Tibial artery (tissue), 4 donors: ENCODE results near the gene ADNP2.

ENCODE experiments used
- DNase-seq, 2 donors: peaks; one replicate each; pipeline ENCODE4 v3.0.0-alpha.2; 2019
- H3K27ac ChIP-seq, 2 donors: fragments of 200-600 bp; sonication (generic) in 1 of 2; 1 replicate in 1 of 2; 2 replicates in 1 of 2; pipeline ENCODE4 v1.5.1; 2018 to 2019; ENCODE audit warnings: mild to moderate bottlenecking in 1 of 2
- H3K27me3 ChIP-seq, 2 donors: fragments of 200-600 bp; sonication (generic) in 1 of 2; one replicate each; pipeline versions ENCODE4 v1.5.1 to v1.6.0; 2016 to 2019
- H3K36me3 ChIP-seq, 3 donors: fragments of 200-600 bp; sonication (generic) in 2 of 3; one replicate each; pipeline ENCODE4 v1.5.1; 2016 to 2019; ENCODE audit warnings: mild to moderate bottlenecking in 2 of 3
- H3K4me1 ChIP-seq, 4 donors: fragments of 200-600 bp; sonication (generic) in 2 of 4; 1 replicate in 3 of 4; 2 replicates in 1 of 4; pipeline ENCODE4 v1.5.1; 2016 to 2019
- H3K4me3 ChIP-seq, 2 donors: fragments of 200-600 bp; sonication (generic) in 1 of 2; 1 replicate in 1 of 2; 2 replicates in 1 of 2; pipeline ENCODE4 v1.5.1; 2018 to 2019; ENCODE audit warnings: mild to moderate bottlenecking in 2 of 2
- H3K9me3 ChIP-seq, 3 donors: fragments of 200-600 bp; sonication (generic) in 1 of 3; one replicate each; pipeline ENCODE4 v1.5.1; 2016 to 2019
- intact Hi-C: fragments of 100-400 bp; cut with DNase I; formaldehyde crosslinking; loops from one replicate; pipeline ENCODE4 v1.15.0; 2023; ENCODE audit warnings: low total_unique reads
- TF ChIP-seq, protein P1 (sequence below), 2 experiments: fragments of 200-600 bp in 1 of 2; fragments of 450-650 bp in 1 of 2; IDR thresholded peaks; one replicate each; pipeline ENCODE4 v1.5.1; 2017 to 2019; ENCODE audit warnings: antibody characterized with exemption in 2 of 2, mild to moderate bottlenecking in 1 of 2, moderate library complexity in 1 of 2

Gene ADNP2

DNA sequence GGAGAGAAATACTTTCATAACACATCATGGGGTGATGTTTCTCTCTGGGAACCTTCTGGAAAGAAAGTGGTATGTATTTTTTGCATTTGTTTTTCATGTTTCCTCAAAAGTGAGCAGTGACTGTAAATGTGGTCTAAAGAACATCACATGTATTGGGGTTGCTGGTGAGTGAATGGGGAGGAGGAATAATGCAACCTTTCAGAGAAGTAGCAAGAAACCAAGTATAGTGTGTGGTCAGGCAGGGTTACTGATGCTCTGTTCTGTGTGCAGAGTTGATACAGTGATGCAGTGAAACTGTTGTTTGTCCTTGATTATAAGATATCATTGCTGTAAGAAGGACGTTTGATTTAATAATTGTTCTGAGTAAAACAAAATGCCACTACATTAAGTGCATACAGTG, 24.1 kb downstream of the ADNP2 start:
- H3K36me3 ChIP-seq: peaks cover 42 to 44% (median 44%) of the 10 kb centered on the region in 3 donors
- H3K4me1 ChIP-seq: no peaks in the 10 kb centered on the region
- no peak overlapping the region for H3K4me3 ChIP-seq
- TF ChIP-seq, protein P1, sequence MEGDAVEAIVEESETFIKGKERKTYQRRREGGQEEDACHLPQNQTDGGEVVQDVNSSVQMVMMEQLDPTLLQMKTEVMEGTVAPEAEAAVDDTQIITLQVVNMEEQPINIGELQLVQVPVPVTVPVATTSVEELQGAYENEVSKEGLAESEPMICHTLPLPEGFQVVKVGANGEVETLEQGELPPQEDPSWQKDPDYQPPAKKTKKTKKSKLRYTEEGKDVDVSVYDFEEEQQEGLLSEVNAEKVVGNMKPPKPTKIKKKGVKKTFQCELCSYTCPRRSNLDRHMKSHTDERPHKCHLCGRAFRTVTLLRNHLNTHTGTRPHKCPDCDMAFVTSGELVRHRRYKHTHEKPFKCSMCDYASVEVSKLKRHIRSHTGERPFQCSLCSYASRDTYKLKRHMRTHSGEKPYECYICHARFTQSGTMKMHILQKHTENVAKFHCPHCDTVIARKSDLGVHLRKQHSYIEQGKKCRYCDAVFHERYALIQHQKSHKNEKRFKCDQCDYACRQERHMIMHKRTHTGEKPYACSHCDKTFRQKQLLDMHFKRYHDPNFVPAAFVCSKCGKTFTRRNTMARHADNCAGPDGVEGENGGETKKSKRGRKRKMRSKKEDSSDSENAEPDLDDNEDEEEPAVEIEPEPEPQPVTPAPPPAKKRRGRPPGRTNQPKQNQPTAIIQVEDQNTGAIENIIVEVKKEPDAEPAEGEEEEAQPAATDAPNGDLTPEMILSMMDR (IDR thresholded peaks at IDR 0.05): no peak
- no peak overlapping the region for H3K27ac ChIP-seq
- H3K27me3 ChIP-seq: no peaks in the 10 kb centered on the region
- intact Hi-C loops: no loop called here
- DNase-seq: no peak
- no peaks in the 10 kb centered on the region for H3K9me3 ChIP-seq

DNA sequence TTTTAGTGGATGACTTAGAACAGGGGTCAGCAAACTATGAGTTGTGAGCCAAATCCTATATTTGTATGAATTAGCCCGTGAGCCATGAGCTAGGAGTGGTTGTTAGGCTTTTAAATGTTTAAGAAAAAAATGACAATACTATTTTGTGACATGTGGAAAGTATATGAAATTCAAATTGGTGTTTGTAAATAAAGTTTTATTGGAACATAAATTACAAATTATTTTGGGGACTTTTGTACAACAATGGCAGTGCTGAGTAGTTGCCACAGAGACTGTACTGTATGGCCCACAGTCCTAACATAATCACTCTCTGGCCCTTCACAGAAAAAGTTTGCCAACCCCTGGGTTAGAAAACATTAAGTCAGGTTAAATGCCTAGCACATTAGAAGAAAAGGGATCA, 26.1 kb downstream of the ADNP2 start:
- intact Hi-C loops: no loop called here
- Histone ChIP-seq H3K36me3 (peaks cover 55 to 56% (median 55%) of the 10 kb centered on the region in 3 donors), H3K9me3 (no peaks in the 10 kb centered on the region), H3K4me3 (no peak overlapping the region), H3K27me3 (no peaks in the 10 kb centered on the region), H3K27ac (no peak overlapping the region), H3K4me1 (no peaks in the 10 kb centered on the region)
- TF ChIP-seq, protein P1 (IDR thresholded peaks at IDR 0.05): no peak
- no peak for DNase-seq

DNA sequence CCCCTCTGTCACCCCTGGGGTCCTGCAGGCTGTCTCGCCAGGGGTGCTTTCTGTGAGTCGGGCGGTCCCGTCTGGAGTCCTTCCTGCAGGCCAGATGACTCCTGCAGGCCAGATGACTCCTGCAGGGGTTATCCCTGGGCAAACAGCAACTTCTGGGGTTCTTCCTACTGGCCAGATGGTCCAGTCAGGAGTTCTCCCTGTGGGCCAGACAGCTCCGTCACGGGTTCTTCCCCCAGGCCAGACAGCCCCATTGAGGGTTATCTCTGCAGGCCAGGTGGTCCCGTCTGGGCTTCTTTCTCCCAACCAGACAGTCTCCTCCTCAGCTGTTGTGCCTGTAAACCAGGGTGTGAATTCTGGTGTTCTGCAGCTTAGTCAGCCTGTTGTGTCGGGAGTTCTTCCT, 27.6 kb downstream of the ADNP2 start:
- TF ChIP-seq, protein P1 (IDR thresholded peaks at IDR 0.05): no peak
- Histone ChIP-seq H3K27ac (no peak overlapping the region), H3K4me1 (no peaks in the 10 kb centered on the region), H3K9me3 (no peaks in the 10 kb centered on the region), H3K4me3 (no peak overlapping the region), H3K27me3 (no peaks in the 10 kb centered on the region), H3K36me3 (peaks cover 56 to 59% (median 56%) of the 10 kb centered on the region in 3 donors)
- intact Hi-C loops: no loop called here
- DNase-seq: no peak

DNA sequence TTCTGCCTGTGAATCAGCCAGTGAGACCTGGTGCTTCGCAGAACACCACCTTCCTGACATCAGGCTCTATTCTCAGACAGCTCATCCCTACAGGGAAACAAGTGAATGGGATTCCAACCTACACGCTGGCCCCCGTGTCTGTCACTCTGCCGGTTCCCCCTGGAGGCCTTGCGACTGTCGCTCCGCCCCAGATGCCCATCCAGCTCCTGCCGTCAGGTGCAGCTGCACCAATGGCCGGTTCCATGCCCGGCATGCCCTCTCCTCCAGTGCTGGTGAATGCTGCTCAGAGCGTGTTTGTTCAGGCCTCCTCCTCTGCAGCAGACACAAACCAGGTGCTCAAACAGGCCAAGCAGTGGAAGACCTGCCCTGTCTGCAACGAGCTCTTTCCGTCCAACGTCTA, 28.1 kb downstream of the ADNP2 start:
- no peak overlapping the region for H3K4me3 ChIP-seq
- intact Hi-C loops: no loop called here
- no peaks in the 10 kb centered on the region for H3K9me3 ChIP-seq
- H3K4me1 ChIP-seq: no peaks in the 10 kb centered on the region
- DNase-seq: no peak
- peaks cover 56 to 59% (median 56%) of the 10 kb centered on the region in 3 donors for H3K36me3 ChIP-seq
- H3K27me3 ChIP-seq: no peaks in the 10 kb centered on the region
- TF ChIP-seq, protein P1 (IDR thresholded peaks at IDR 0.05): no peak
- H3K27ac ChIP-seq: no peak overlapping the region

DNA sequence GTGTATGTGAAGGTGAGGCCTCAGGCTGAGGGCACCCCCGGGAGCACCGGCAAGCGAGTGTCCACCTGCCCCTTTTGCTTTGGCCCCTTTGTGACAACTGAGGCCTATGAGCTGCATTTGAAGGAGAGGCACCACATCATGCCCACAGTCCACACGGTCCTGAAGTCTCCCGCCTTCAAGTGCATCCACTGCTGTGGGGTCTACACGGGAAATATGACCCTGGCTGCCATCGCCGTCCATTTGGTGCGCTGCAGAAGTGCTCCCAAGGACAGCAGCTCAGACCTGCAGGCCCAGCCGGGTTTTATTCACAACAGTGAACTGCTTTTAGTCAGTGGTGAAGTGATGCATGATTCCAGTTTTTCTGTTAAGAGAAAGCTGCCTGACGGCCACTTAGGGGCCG, 28.9 kb downstream of the ADNP2 start:
- no peak for DNase-seq
- no peak overlapping the region for H3K4me3 ChIP-seq
- H3K27me3 ChIP-seq: no peaks in the 10 kb centered on the region
- peaks cover 52 to 57% (median 55%) of the 10 kb centered on the region in 3 donors for H3K36me3 ChIP-seq
- TF ChIP-seq, protein P1 (IDR thresholded peaks at IDR 0.05): no peak
- intact Hi-C loops: no loop called here
- no peak overlapping the region for H3K27ac ChIP-seq
- no peaks in the 10 kb centered on the region for H3K9me3 ChIP-seq
- H3K4me1 ChIP-seq: no peaks in the 10 kb centered on the region

DNA sequence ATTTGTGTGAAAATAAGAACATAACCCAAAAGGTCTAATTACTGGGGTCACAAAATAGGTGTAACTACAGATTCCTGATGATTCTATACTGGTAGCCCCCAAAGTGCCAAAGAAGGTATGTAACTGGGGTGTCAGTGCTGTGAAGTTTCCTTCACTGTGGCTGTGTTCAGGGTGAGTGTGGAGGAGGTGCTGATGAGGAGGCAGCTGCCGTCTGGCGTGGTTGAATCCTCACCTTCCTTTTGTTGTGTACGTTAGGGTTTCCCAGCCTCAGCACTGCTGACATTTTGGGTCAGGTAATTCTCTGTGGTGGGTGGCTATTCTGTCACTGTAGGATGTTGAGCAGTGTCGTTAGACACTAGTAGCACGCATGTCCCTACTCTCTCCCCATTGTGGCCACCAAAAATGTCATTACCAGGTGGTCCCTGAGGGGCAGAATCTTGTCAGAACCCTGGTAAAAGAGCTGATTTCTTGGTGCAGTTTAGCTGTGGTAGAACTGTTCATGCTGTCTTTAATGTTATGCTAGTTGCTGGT, 31.5 kb downstream of the ADNP2 start:
- H3K4me1 ChIP-seq: no peaks in the 10 kb centered on the region
- no peak overlapping the region for H3K27ac ChIP-seq
- H3K36me3 ChIP-seq: peaks cover 38 to 41% (median 40%) of the 10 kb centered on the region in 3 donors
- no peaks in the 10 kb centered on the region for H3K27me3 ChIP-seq
- no peak for DNase-seq
- H3K4me3 ChIP-seq: no peak overlapping the region
- TF ChIP-seq, protein P1 (IDR thresholded peaks at IDR 0.05): no peak
- intact Hi-C loops: loop anchor here (10.0 kb wide), 1 partner anchor 916 kb away; no protein-coding TSS in a partner anchor
- no peaks in the 10 kb centered on the region for H3K9me3 ChIP-seq
